Thymus (tissue), 11 donors: Measurements from ENCODE around the gene FTO. TPM values are rescaled to one million over a fixed set of nuclear protein-coding genes. Genes with fewer than 3 reads are reported as not detected.

Experiments
- DNase-seq, 9 donors: peaks; one replicate each; pipeline ENCODE4 v3.0.0-alpha.2; 2013; ENCODE audit warnings: low spot score in 9 of 9, low read depth in 6 of 9, missing footprints in 1 of 9
- H3K27ac ChIP-seq, 2 donors: one replicate each; pipeline ENCODE4 v1.5.1; 2013; ENCODE audit warnings: control low read depth in 1 of 2, low read depth in 1 of 2, low read length in 1 of 2, mild to moderate bottlenecking in 1 of 2, moderate library complexity in 1 of 2
- H3K27me3 ChIP-seq, 2 donors: one replicate each; pipeline ENCODE4 v1.5.1; 2013; ENCODE audit warnings: low read length in 1 of 2; ENCODE audit not compliant: control insufficient read depth in 2 of 2, insufficient read depth in 1 of 2
- H3K36me3 ChIP-seq, 2 donors: one replicate each; pipeline ENCODE4 v1.5.1; 2013; ENCODE audit warnings: low read length in 1 of 2, mild to moderate bottlenecking in 1 of 2, moderate library complexity in 1 of 2; ENCODE audit not compliant: control insufficient read depth in 2 of 2, insufficient read depth in 2 of 2
- H3K4me1 ChIP-seq, 2 donors: one replicate each; pipeline ENCODE4 v1.5.1; 2013; ENCODE audit warnings: low read length in 2 of 2; ENCODE audit not compliant: control insufficient read depth in 2 of 2, insufficient read depth in 2 of 2
- H3K4me3 ChIP-seq, 2 donors: one replicate each; pipeline ENCODE4 v1.5.1; 2013; ENCODE audit warnings: low read length in 2 of 2, control low read depth in 1 of 2, mild to moderate bottlenecking in 1 of 2
- H3K9me3 ChIP-seq, 2 donors: one replicate each; pipeline ENCODE4 v1.5.1; 2013; ENCODE audit warnings: low read length in 1 of 2, mild to moderate bottlenecking in 1 of 2; ENCODE audit not compliant: control insufficient read depth in 2 of 2, insufficient read depth in 1 of 2
- WGBS: extraction: QIAGEN DNeasy Blood & Tissue Kit; methylation state at CpG from one replicate; pipeline ENCODE4 v1.1.7; 2013; 5-methylcytosine and 5-hydroxymethylcytosine counted together
- polyA plus RNA-seq: library from polyadenylated mRNA; stranded (reverse); fragments of 200-250 nt; gene quantifications from one replicate; pipeline ENCODE4 v1.2.3, GENCODE V29; 2013
- total RNA-seq: library from RNA; stranded (reverse); fragments of 120-200 nt; gene quantifications from one replicate; pipeline ENCODE4 v1.2.4, GENCODE V29; 2013
- donor health status: healthy.

Gene FTO
- total and polyA plus RNA-seq, 2 donors: 13.7 to 34.5 TPM

GRCh38 chr16:54173490-54173889 lies 469.5 kb downstream of the FTO start:
- 89% methylated on average over 8 of the region's 8 CpGs for WGBS
- H3K27me3 ChIP-seq: no peaks in the 10 kb centered on the region
- no peak for DNase-seq

GRCh38 chr16:54174201-54174600 lies 470.2 kb downstream of the FTO start:
- 64% methylated on average over 5 of the region's 5 CpGs for WGBS
- peaks cover 0 to 33% of the 10 kb centered on the region in 2 donors for H3K4me1 ChIP-seq
- no peak overlapping the region for H3K27ac ChIP-seq
- DNase-seq: no peak
- H3K27me3 ChIP-seq: no peaks in the 10 kb centered on the region
- no peaks in the 10 kb centered on the region for H3K36me3 ChIP-seq
- no peaks in the 10 kb centered on the region for H3K9me3 ChIP-seq
- no peak overlapping the region for H3K4me3 ChIP-seq

More at GRCh38 chr16:54173490-54173889, 469.5 kb downstream of the FTO start:
- no peaks in the 10 kb centered on the region for H3K36me3 ChIP-seq
- H3K4me3 ChIP-seq: no peak overlapping the region
- no peaks in the 10 kb centered on the region for H3K9me3 ChIP-seq
- peaks cover 0 to 30% of the 10 kb centered on the region in 2 donors for H3K4me1 ChIP-seq
- H3K27ac ChIP-seq: no peak overlapping the region

DNA sequence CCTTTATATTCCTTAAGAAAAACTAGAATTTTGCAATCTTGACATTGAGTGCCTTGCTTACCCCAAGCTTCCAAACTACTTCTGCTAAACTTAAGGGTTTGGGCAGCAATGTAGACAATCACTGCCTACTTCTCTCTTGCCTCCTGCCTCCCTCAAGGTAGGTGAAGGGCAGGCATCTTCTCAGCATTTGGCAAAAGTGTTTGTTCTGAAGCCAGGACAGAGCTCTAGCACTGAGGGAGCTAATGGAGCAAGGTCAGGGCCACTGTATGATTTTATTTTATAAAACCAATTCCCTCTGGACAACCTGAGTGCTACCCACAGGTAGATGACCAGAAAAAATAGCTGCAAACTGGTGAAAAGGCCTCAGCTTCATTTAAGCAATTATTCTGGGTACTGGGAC lies 470.8 kb downstream of the FTO start:
- no peaks in the 10 kb centered on the region for H3K36me3 ChIP-seq
- DNase-seq: no peak
- H3K27me3 ChIP-seq: no peaks in the 10 kb centered on the region
- H3K27ac ChIP-seq: no peak overlapping the region
- no peak overlapping the region for H3K4me3 ChIP-seq
- H3K4me1 ChIP-seq: peaks cover 0 to 33% of the 10 kb centered on the region in 2 donors
- no peaks in the 10 kb centered on the region for H3K9me3 ChIP-seq

GRCh38 chr16:54175169-54175551 lies 471.2 kb downstream of the FTO start:
- DNase-seq: no peak
- no peak overlapping the region for H3K27ac ChIP-seq
- WGBS: 91% methylated on average over 9 of the region's 9 CpGs
- no peaks in the 10 kb centered on the region for H3K36me3 ChIP-seq
- H3K4me1 ChIP-seq: peaks cover 0 to 33% of the 10 kb centered on the region in 2 donors
- H3K9me3 ChIP-seq: no peaks in the 10 kb centered on the region
- H3K27me3 ChIP-seq: no peaks in the 10 kb centered on the region
- H3K4me3 ChIP-seq: no peak overlapping the region

DNA sequence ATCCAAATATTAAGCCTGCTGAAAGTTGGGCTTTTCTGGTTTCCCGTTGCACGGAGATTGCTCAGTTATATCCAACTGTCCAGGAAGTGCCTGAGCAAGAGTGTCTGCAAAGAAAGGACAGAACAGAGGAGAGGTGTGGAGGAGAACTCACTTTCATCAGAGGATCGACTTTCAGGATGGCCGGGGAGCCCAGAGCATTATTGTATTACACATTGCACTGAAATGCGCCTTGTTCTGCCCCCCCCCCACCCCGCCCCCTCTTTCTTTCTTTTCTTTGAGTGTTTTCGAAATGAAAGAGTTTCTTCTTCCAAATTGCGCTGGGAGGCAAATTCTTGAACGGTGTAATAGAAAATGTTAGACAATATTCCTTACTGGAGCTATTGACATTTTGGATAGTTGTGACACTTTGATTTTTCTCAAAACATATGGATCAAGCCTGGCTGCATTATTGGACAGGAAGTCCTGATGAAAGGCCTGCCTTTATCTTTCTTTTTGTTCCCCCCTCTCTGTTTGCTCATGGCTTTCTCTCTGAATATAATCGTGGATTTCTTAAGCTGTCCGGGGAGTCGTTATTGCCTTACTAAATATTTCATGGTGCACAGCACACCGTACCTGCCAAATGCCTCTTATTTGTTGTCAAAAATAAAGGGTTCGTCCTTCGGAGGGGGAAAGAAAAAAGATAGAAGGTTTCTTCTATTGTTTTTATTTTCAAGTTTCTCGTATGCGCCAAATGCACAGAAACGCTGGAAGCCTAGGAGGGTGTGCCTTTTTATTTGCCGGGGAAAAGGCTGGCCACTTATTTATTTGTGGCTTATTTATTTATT lies 471.8 kb downstream of the FTO start:
- Histone ChIP-seq H3K27ac (no peak overlapping the region), H3K4me1 (peaks cover 0 to 33% of the 10 kb centered on the region in 2 donors), H3K36me3 (no peaks in the 10 kb centered on the region), H3K27me3 (no peaks in the 10 kb centered on the region), H3K4me3 (no peak overlapping the region), H3K9me3 (no peaks in the 10 kb centered on the region)
- WGBS: 85% methylated on average over 19 of the region's 19 CpGs
- no peak for DNase-seq

DNA sequence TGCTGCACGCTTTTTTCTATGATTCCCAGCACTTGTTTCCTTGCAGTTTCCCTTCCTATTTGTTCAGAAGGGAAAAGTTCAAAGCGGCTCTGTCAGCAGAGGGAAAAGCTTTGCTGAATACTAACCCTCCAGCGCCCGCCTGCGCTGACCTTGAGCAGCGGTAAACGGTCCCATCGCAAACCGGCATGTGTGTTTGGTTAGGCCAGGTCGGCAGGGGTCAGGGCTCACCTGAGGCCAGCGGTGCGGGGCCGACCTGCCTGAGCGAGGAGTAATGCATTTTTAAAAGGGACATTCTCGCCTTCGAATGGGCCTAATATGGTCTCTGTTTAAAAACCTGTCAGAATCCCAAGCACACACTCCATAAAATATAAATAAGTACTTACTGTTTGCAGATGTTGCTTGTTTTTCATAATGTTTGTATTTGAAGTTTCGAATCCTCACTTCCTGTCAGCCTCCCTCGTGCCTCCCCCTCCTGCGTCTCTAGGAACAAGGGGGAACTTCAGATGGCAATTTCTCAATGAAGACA lies 472.5 kb downstream of the FTO start:
- H3K27ac ChIP-seq: no peak overlapping the region
- no peak overlapping the region for H3K4me3 ChIP-seq
- WGBS: 50% methylated on average over 19 of the region's 19 CpGs
- no peaks in the 10 kb centered on the region for H3K36me3 ChIP-seq
- H3K4me1 ChIP-seq: peaks cover 0 to 33% of the 10 kb centered on the region in 2 donors
- H3K27me3 ChIP-seq: no peaks in the 10 kb centered on the region
- no peaks in the 10 kb centered on the region for H3K9me3 ChIP-seq
- peak in 3 of 9 donors; percentile 18 to 56 (median 30) for DNase-seq

- Histone ChIP-seq H3K36me3 (no peaks in the 10 kb centered on the region), H3K4me3 (no peak overlapping the region), H3K27ac (no peak overlapping the region), H3K4me1 (peaks cover 0 to 33% of the 10 kb centered on the region in 2 donors), H3K9me3 (no peaks in the 10 kb centered on the region), H3K27me3 (no peaks in the 10 kb centered on the region)
- 96% methylated on average over 26 of the region's 26 CpGs for WGBS
- DNase-seq: no peak
Measured at GRCh38 chr16:54177052-54177861, 473.3 kb downstream of the FTO start.

GRCh38 chr16:54177862-54178477 lies 474.0 kb downstream of the FTO start:
- no peaks in the 10 kb centered on the region for H3K9me3 ChIP-seq
- no peak overlapping the region for H3K4me3 ChIP-seq
- WGBS: 88% methylated on average over 11 of the region's 11 CpGs
- H3K27me3 ChIP-seq: no peaks in the 10 kb centered on the region
- no peak for DNase-seq
- no peak overlapping the region for H3K27ac ChIP-seq
- H3K36me3 ChIP-seq: no peaks in the 10 kb centered on the region
- peaks cover 0 to 33% of the 10 kb centered on the region in 2 donors for H3K4me1 ChIP-seq
